Measurements from ENCODE around the gene SPAG16.
A peak's percentile ranks its signal among the peaks of the same experiment; 100 is the strongest.

SPAG16 gene

GRCh38 chr2:213296270-213296669 lies 12.0 kb downstream of the SPAG16 start:
- no peak overlapping the region for H3K4me3 ChIP-seq (ENCODE audit: low read depth, low read length)
- in situ Hi-C loops (cut with HindIII; ENCODE audit: low sequenced_read_pairs) = no loop called here
- TF ChIP-seq CTCF (IDR thresholded peaks at IDR 0.05; ENCODE audit: low read depth, low read length) = no peak

GRCh38 chr2:213306316-213306942 lies 22.2 kb downstream of the SPAG16 start:
- peak; percentile 51 for DNase-seq (ENCODE audit: low read depth, low spot score)
- H3K4me3 ChIP-seq (ENCODE audit: low read depth, low read length) = no peak overlapping the region
- TF ChIP-seq CTCF (IDR thresholded peaks at IDR 0.05; ENCODE audit: low read depth, low read length) = no peak
- in situ Hi-C loops (cut with HindIII; ENCODE audit: low sequenced_read_pairs) = no loop called here

More at GRCh38 chr2:213296270-213296669, 12.0 kb downstream of the SPAG16 start:
- DNase-seq (ENCODE audit: low read depth, low spot score) = no peak

GRCh38 chr2:213315168-213315876 lies 31.1 kb downstream of the SPAG16 start:
- in situ Hi-C loops (cut with HindIII; ENCODE audit: low sequenced_read_pairs) = no loop called here
- TF ChIP-seq CTCF (IDR thresholded peaks at IDR 0.05; ENCODE audit: low read depth, low read length) = no peak
- DNase-seq (ENCODE audit: low read depth, low spot score) = peak; percentile 15
- H3K4me3 ChIP-seq (ENCODE audit: low read depth, low read length) = no peak overlapping the region

- DNase-seq (ENCODE audit: low read depth, low spot score) = peak; percentile 86
- TF ChIP-seq CTCF (IDR thresholded peaks at IDR 0.05; ENCODE audit: low read depth, low read length) = no peak
- in situ Hi-C loops (cut with HindIII; ENCODE audit: low sequenced_read_pairs) = no loop called here
Observed at GRCh38 chr2:213316001-213316735, 31.9 kb downstream of the SPAG16 start.

GRCh38 chr2:213317929-213318328 lies 33.7 kb downstream of the SPAG16 start:
- no peak for TF ChIP-seq CTCF (IDR thresholded peaks at IDR 0.05; ENCODE audit: low read depth, low read length)
- H3K4me3 ChIP-seq (ENCODE audit: low read depth, low read length) = no peak overlapping the region
- DNase-seq (ENCODE audit: low read depth, low spot score) = peak; percentile 83
- in situ Hi-C loops (cut with HindIII; ENCODE audit: low sequenced_read_pairs) = no loop called here

More at GRCh38 chr2:213316001-213316735, 31.9 kb downstream of the SPAG16 start:
- H3K4me3 ChIP-seq (ENCODE audit: low read depth, low read length) = no peak overlapping the region

GRCh38 chr2:213320604-213321003 lies 36.3 kb downstream of the SPAG16 start:
- no peak for DNase-seq (ENCODE audit: low read depth, low spot score)
- H3K4me3 ChIP-seq (ENCODE audit: low read depth, low read length) = no peak overlapping the region
- no peak for TF ChIP-seq CTCF (IDR thresholded peaks at IDR 0.05; ENCODE audit: low read depth, low read length)
- in situ Hi-C loops (cut with HindIII; ENCODE audit: low sequenced_read_pairs) = no loop called here
